Renal pelvis (tissue), 4 donors: ENCODE data around the gene RENBP. TPM values are rescaled to one million over a fixed set of nuclear protein-coding genes. Genes with fewer than 3 reads are reported as not detected.

ENCODE experiments used
- DNase-seq: peaks from one replicate; pipeline ENCODE4 v3.0.0-alpha.2; 2013
- polyA plus RNA-seq, 3 donors: library from polyadenylated mRNA; unstranded; fragments of 120-200 nt; gene quantifications; one replicate each; pipeline ENCODE4 v1.2.1, GENCODE V29; 2013; ENCODE audit not compliant: insufficient read length in 3 of 3

Gene RENBP
- polyA plus RNA-seq, 3 donors, result 24.6 to 26.5 (median 24.7) TPM

DNA sequence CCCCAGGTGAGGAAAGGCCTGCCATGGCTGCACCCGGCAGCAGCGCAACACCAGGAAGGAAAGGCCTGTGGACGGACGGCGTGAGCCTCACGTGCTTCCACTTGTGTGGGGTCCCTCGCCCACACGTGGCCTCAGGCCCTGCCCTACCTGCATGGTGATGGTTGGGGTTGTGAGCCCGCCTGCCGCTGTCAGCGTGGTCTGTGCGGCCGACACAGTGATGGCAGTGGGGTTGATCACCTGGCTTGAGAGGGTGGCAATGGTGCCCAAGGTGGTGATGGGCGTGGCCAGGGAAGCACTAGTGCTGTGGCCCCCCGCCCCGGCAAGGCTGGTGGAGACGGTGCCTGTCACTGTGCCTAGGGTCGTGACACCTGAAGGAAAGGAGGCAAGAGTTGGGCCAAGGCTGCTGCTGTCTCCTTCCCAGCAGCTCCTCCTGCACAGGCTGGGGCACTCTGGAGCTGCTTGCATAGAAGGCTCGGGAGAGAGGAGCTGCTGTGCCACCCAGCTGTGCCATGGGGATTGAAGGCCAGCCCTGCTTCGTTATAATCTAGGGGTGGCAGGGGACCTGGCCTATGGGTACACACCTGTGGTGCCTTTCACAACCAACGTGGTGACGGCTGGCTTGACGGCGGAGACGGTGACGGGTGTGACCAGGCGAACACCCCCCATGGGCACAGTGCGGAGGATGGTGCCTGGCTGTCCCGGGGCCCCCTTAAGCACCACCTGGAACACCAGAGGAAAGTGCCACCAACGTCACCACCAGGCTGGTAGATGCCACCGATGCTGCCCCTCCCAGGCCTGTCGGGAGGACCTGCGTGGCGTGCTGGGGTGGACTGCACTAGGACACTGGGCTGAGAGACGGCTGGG lies 11.8 kb upstream of the RENBP start:
- DNase-seq, result no peak

DNA sequence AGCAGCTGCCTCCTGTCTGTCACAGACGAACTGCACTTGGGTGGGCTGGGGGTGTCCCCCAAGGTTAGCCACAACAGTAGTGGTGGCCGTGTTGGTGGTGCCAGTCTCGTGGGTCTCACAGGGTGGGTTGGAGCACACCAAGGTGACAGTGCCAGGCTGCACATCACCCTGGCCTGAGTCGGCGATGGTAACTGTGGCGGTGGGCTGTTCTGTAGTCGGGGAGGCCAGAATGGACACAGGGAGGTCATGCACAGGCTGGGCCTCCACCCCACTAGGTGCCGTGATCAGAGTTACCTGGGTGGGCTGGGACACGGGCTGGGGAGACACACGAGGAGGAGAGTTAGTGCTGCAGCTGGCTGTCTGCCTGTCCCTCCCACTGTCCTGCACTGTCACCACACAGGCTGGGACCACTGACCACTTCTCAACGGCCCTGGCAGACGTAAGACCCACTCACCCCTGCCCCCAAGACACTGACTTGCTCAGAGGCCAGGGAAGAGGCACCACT lies 10.8 kb upstream of the RENBP start:
- DNase-seq, result no peak

DNA sequence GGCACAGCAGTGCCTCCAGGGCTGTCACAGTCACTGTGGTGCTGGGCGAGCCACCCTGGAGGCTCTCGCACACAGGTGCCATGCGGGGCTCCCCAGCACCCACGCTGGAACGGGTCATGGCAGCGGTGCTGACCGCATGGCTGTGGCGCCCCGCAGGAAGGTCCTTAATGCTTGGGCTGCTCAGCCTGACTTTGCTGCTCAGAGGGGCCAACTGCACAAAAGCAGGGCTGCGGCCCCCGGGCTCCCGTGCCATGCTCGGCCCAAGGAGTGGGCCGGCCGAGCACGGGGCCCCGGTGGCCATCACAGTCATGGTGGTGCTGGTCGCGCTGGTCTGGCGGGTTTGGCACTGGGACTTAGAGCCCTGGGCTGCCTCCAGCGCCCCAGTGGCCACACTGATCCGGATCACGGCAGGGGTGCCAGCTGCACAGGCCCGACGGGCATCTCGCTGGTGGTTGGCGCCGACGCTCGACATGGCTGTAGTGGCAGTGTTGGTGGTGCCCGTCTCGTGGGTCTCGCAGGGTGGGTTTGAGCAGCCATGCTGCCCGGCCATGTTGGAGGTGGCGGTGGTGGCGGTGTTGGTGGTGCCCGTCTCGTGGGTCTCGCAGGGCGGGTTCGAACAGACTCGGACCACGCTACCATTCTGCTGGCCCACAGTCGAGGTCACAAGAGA lies 10.2 kb upstream of the RENBP start:
- no peak for DNase-seq

GRCh38 chrX:153953892-153954557 lies 9.6 kb upstream of the RENBP start:
- DNase-seq, result no peak

- peak; percentile 45 for DNase-seq
These were observed 8.9 kb upstream of the RENBP start for GRCh38 chrX:153953342-153953830.

GRCh38 chrX:153952373-153953026 lies 8.1 kb upstream of the RENBP start:
- no peak for DNase-seq

DNA sequence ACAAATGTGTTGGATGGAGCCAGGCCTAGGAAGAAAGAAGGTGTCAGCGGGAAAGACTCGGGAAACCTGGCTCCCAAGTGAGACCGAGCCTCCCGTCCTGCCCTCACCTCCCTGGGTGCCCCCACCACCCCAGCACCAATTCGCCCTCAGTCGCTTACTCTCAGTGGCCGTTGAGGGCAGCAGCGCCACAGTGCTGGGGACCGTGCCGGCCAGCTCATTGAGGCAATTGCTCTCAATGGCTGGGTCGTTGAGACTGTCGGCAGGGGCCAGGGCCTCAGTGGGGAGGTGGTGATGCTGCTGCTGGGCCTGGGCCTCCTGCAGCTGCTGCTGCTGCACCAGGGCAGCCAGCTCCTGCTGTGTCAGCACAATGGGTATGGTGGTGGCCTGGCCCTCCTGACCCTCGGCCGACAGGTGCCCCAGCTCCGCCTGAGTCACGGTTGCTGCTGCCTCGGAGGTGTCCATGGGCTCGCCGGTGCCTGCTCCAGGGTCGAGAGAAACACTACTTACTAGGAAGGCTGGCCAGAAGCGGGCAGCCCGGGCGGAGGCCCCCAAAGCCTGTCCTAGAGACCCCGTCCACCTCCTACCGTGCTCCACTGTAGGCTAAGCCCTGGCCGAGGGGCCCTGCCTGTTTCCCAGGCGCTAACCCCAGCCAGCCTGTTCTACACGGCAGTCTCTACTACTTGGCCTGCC lies 7.4 kb upstream of the RENBP start:
- no peak for DNase-seq

DNA sequence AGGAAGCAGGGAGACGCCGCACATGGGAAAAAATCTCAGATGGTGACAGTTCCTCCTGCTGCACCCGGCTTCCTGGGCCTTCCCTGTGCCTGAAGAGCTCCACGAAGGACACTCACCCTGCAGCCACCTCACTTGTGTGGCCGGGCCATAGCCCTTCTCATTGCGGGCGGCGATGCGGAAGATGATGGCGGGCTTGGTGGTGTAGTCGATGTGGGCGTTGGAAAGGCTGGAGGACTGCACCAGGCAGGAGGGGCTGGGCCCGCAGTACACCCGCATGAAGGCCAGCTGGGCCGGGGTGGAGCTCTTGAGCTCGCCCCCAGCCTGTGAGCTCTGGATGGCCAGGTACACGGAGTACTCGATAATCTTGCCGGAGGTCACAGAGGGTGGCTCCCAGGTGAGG lies 5.7 kb upstream of the RENBP start:
- no peak for DNase-seq

GRCh38 chrX:153948847-153949805 lies 4.7 kb upstream of the RENBP start:
- DNase-seq, result no peak

GRCh38 chrX:153948002-153948466 lies 3.6 kb upstream of the RENBP start:
- no peak for DNase-seq

GRCh38 chrX:153947009-153947769 lies 2.7 kb upstream of the RENBP start:
- no peak for DNase-seq

- DNase-seq, result no peak
These were observed 1.8 kb upstream of the RENBP start for GRCh38 chrX:153945956-153946943.

GRCh38 chrX:153944800-153945150 lies 332 bp upstream of the RENBP start:
- no peak for DNase-seq

DNA sequence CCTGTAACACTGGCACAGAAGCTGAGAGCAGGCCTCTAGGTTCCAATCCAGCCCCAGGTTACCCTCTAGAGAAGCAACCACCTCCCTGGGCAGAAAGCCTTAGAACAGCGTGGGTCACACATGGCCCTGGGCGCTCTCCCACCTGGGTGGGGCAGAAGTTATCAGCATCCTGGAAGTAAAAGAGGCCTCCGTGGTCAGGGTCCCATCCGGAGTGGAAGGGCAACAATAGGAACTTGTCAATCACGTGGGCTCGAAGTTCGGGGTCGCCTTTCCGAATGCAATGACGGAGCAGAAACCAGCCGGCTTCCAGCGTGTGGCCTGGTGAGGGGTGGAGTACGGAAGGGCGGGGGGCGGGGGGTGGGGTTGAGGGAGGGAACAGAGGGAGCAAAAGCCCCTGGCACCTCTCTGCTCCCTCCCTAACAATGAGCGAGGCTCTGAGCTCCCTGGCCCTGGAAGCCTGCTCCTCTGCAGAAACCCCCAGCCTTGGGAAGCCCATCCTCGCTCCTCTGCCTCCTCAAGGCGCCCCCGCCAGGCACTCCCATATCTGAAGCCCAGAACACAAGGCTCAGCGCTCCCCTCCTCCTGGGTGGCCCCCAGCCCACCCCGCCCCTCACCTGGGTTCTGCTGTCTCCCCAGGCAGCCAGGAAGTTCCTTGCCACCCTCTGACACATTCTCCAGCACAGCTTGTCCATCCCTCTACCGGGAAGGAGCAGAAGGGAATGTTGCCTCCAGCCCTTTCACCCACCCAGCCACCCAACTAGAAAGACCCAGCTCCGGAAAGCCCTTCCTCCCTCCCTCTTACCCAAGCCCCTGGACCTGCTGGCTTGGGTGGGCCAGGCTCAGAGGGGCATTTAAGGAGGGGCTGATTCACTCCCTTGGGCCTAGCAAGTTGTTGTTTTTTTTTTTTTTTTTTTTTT lies 2.8 kb downstream of the RENBP start:
- no peak for DNase-seq

- no peak for DNase-seq
These were observed 4.9 kb downstream of the RENBP start for GRCh38 chrX:153939573-153939972.

DNA sequence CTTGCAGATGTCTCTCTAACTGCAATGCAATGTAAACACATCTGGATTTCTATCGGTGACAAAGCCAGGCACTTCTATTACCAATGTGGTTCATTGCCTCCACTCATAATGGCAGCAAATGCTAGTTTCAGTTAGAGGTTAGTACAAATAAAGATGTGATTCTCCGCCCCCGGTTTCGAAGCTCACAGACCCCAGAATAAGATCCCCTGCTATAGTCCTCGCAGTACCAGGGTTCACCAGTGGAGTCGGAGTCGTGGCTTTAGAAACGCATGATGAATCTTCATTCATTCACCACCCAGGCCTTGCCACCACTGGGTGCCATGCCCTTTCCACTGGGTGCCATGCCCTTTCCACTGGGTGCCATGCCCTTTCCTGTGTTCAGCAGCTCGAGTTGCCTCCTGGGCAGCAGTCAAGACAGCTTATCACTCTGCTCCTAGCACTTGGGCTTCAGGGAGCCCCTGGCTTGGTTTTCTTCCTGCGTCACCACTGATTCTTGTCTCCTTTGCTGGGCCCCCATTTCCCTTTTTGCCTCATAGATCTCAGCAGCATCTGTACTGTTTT lies 6.1 kb downstream of the RENBP start:
- no peak for DNase-seq
